OCI-LY7 (cell line): ENCODE results near the gene SEZ6L2. TPM values are rescaled to one million over a fixed set of nuclear protein-coding genes. Genes with fewer than 3 reads are reported as not detected.

Source experiments
- BruUV-seq: library from RNA; stranded (reverse); fragments of 400-500 nt; replicated peaks from 2 replicates; lab custom pipeline; 2021; lab: Mats Ljungman, UMichigan
- CTCF ChIA-PET: fragments of 300-600 bp; sonication (Branson Sonifier 250); formaldehyde crosslinking; loops from one replicate; lab custom pipeline; 2022; ENCODE audit warnings: antibody characterized with exemption; ENCODE audit not compliant: unreplicated experiment; lab: Charles Lee
- POLR2A ChIA-PET: fragments of 300-600 bp; sonication (Branson Sonifier 250); formaldehyde crosslinking; loops from one replicate; lab custom pipeline; 2022; ENCODE audit warnings: antibody characterized with exemption; lab: Charles Lee
- DNase-seq: peaks from one replicate; pipeline ENCODE4 v3.0.0-alpha.2; 2015; ENCODE audit warnings: low spot score
- H2AFZ ChIP-seq: fragments of 200-600 bp; sonication (generic), shearing (Covaris generic); 2 replicates; pipeline ENCODE4 v1.6.1; 2014; ENCODE audit warnings: mild to moderate bottlenecking, antibody characterized with exemption, low read length, moderate library complexity
- H3K27ac ChIP-seq: fragments of 200-600 bp; sonication (generic); 2 replicates; pipeline ENCODE4 v1.5.1; 2014; ENCODE audit warnings: mixed run types, low read depth, mild to moderate bottlenecking, moderate library complexity, low read length, inconsistent platforms; ENCODE audit not compliant: poor library complexity, severe bottlenecking
- H3K36me3 ChIP-seq: fragments of 200-600 bp; sonication (generic); 2 replicates; pipeline ENCODE4 v1.6.1; 2014; ENCODE audit warnings: mild to moderate bottlenecking, antibody characterized with exemption, low read length, moderate library complexity, mixed read lengths; ENCODE audit not compliant: insufficient read depth
- H3K4me1 ChIP-seq: fragments of 200-600 bp; sonication (generic); 2 replicates; pipeline ENCODE4 v1.5.1; 2014; ENCODE audit warnings: mild to moderate bottlenecking, low read length; ENCODE audit not compliant: insufficient read depth, poor library complexity, severe bottlenecking
- H3K4me2 ChIP-seq: fragments of 200-600 bp; sonication (generic); 2 replicates; pipeline ENCODE4 v1.6.1; 2014; ENCODE audit warnings: mild to moderate bottlenecking, low read length
- H3K4me3 ChIP-seq: fragments of 200-600 bp; sonication (generic); 2 replicates; pipeline ENCODE4 v1.5.1; 2014; ENCODE audit warnings: mild to moderate bottlenecking, low read depth, low read length; ENCODE audit not compliant: poor library complexity, severe bottlenecking
- H3K79me2 ChIP-seq: fragments of 200-600 bp; sonication (generic); 2 replicates; pipeline ENCODE4 v1.6.1; 2016; ENCODE audit warnings: low read depth, mild to moderate bottlenecking, low read length, moderate library complexity, mixed read lengths; ENCODE audit not compliant: insufficient read depth
- H3K9me2 ChIP-seq: fragments of 200-600 bp; sonication (generic); 2 replicates; pipeline ENCODE4 v1.6.1; 2016; ENCODE audit warnings: mild to moderate bottlenecking, low read length, mixed read lengths; ENCODE audit not compliant: insufficient read depth
- H3K9me3 ChIP-seq: fragments of 200-600 bp; sonication (generic); 2 replicates; pipeline ENCODE4 v1.6.1; 2014; ENCODE audit warnings: mild to moderate bottlenecking, mixed run types, low read length, mixed read lengths
- H4K20me1 ChIP-seq: fragments of 200-600 bp; sonication (generic); 2 replicates; pipeline ENCODE4 v1.6.1; 2014; ENCODE audit warnings: mild to moderate bottlenecking, antibody characterized with exemption, low read length, moderate library complexity, mixed read lengths; ENCODE audit not compliant: insufficient read depth
- EZH2phosphoT487 ChIP-seq: fragments of 200-600 bp; sonication (generic); IDR thresholded peaks from 2 replicates; pipeline ENCODE4 v1.6.1; 2018; ENCODE audit warnings: low read depth, borderline replicate concordance, mild to moderate bottlenecking, mixed run types, antibody characterized with exemption, low read length, moderate library complexity, mixed read lengths
- intact Hi-C: fragments of 100-400 bp; cut with micrococcal nuclease; formaldehyde crosslinking; loops from one replicate; pipeline ENCODE4 v1.10.0; 2022; ENCODE audit not compliant: unreplicated experiment
- total RNA-seq, 2 experiments: library from RNA; depleted of rRNA in 1 of 2; stranded (reverse); fragments of >200 nt in 1 of 2; shearing (Covaris generic) in 1 of 2; gene quantifications; 2 replicates each; pipeline ENCODE4 v1.2.3, GENCODE V29; 2014 to 2022
- TF ChIP-seq, protein P1 (sequence below): fragments of 200-600 bp; sonication (generic); conservative IDR thresholded peaks from 2 replicates; pipeline ENCODE4 v1.5.1; 2014; ENCODE audit warnings: mild to moderate bottlenecking, antibody characterized with exemption, low read length, moderate library complexity, mixed read lengths

SEZ6L2 gene
- total RNA-seq, 2 experiments from 2014 or later = 0.98 to 1.0 TPM

DNA sequence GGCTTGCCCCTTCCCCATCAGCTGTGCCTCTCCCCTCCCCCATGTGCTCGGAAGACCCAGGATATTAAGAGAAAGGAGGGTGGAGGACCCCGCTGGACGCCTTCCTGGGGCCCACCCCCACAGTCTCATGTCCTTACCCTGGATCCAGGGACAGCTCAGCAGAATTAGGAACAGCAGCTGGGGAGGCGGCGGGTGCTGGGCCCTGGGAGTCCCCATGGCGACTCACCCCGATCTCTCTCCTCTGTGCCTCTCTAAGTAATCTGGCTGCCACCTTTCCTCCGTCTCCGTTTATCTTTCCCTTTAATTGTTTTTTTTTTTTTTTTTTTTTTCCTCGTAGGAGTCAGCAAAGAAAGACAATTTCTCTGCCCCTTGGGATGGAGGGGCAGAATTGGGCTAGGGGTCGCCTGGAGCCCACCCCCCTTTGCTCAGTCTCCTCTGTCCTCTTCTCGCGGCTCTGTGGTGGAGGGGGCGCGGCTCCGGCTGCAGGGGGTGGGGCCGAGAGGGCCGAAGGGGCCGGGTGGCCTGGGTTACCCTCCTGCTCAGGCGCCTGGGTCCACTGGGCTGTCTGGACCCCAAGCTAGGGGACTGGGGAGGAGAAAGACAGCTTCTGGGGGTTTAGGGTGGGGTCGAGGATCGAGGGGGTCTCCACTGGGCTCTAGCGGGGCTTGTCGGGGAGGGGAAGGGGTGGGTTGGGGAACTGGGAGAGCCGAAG, 390 bp downstream of the SEZ6L2 start:
- H3K79me2 ChIP-seq = no peaks in the 10 kb centered on the region
- no peak overlapping the region for H3K4me3 ChIP-seq
- DNase-seq = no peak
- H2AFZ ChIP-seq = no peak overlapping the region
- intact Hi-C loops = no loop called here
- no peak overlapping the region for H3K4me2 ChIP-seq
- H3K9me3 ChIP-seq = no peaks in the 10 kb centered on the region
- H3K9me2 ChIP-seq = no peaks in the 10 kb centered on the region
- H3K27ac ChIP-seq = no peak overlapping the region
- H3K4me1 ChIP-seq = no peaks in the 10 kb centered on the region
- no TSS peak for BruUV-seq
- CTCF ChIA-PET = interaction anchor here (0.6 kb wide), 1 partner anchor 29 kb away, joined by 4 read pairs; no protein-coding TSS in a partner anchor
- no peaks in the 10 kb centered on the region for H4K20me1 ChIP-seq
- no peak for TF ChIP-seq EZH2phosphoT487
- TF ChIP-seq, protein P1, sequence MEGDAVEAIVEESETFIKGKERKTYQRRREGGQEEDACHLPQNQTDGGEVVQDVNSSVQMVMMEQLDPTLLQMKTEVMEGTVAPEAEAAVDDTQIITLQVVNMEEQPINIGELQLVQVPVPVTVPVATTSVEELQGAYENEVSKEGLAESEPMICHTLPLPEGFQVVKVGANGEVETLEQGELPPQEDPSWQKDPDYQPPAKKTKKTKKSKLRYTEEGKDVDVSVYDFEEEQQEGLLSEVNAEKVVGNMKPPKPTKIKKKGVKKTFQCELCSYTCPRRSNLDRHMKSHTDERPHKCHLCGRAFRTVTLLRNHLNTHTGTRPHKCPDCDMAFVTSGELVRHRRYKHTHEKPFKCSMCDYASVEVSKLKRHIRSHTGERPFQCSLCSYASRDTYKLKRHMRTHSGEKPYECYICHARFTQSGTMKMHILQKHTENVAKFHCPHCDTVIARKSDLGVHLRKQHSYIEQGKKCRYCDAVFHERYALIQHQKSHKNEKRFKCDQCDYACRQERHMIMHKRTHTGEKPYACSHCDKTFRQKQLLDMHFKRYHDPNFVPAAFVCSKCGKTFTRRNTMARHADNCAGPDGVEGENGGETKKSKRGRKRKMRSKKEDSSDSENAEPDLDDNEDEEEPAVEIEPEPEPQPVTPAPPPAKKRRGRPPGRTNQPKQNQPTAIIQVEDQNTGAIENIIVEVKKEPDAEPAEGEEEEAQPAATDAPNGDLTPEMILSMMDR = no peak
- no peaks in the 10 kb centered on the region for H3K36me3 ChIP-seq
- POLR2A ChIA-PET = interaction anchor here (0.6 kb wide), 1 partner anchor 160 kb away, joined by 4 read pairs; no protein-coding TSS in a partner anchor

DNA sequence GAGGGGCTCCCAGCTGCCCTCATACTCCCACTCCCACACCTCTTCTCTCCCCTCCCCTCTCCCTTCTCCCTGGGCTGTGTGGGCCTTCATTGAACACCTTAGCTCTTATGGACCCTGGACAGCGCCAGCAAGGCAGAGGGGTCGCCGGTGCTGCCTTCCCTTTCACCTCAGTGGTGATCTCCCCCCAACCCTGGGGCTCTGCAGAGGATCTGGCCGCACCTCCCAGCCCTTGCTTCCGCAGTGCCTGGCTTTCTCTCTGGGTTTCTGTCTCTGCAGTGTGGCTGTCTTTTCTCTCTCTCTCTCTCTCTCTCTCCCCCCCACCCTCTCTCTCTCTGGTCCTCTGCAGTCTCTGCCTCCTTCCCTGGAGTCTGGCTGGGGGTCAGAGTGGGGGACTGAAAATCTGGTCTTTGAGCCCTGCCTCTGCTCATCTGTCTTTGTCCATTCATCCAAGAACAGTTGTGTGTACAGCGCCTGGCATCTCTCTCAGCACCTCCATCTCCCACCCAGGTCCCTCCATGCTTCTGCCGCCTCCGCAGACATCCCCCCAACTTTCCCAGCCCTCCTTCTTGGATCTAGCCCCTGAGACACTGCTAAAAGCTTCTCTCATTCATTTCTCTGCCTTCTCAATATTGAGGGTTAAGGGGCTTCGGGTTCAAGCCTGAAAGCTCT, 1.1 kb downstream of the SEZ6L2 start:
- Histone ChIP-seq H3K9me3 (no peaks in the 10 kb centered on the region), H3K79me2 (no peaks in the 10 kb centered on the region), H3K4me1 (no peaks in the 10 kb centered on the region), H3K9me2 (no peaks in the 10 kb centered on the region), H3K4me3 (no peak overlapping the region), H2AFZ (no peak overlapping the region), H3K36me3 (no peaks in the 10 kb centered on the region), H3K27ac (no peak overlapping the region), H4K20me1 (no peaks in the 10 kb centered on the region), H3K4me2 (no peak overlapping the region)
- ChIA-PET CTCF (interaction anchor here (0.6 kb wide), 1 partner anchor 30 kb away, joined by 4 read pairs; no protein-coding TSS in a partner anchor), POLR2A (interaction anchor here (0.6 kb wide), 1 partner anchor 163 kb away, joined by 6 read pairs; no protein-coding TSS in a partner anchor)
- intact Hi-C loops = no loop called here
- no TSS peak for BruUV-seq
- TF ChIP-seq EZH2phosphoT487 = no peak
- TF ChIP-seq, protein P1 = no peak
- no peak for DNase-seq
